Measurements from ENCODE around the gene CCR4.
"Not testable (repeated sequence)": the region's sequence is repeated elsewhere in the genome, so short reads cannot be mapped to it uniquely, and the experiment has no call there.

Gene CCR4

GRCh38 chr3:32952369-32953077 lies 1.1 kb downstream of the CCR4 start:
- DNase-seq = no peak

GRCh38 chr3:32954506-32954905 lies 3.1 kb downstream of the CCR4 start:
- DNase-seq = no peak

GRCh38 chr3:32956750-32957570 lies 5.5 kb downstream of the CCR4 start:
- no peak for DNase-seq

- DNase-seq = no peak
Observed at GRCh38 chr3:32958509-32958908, 7.1 kb downstream of the CCR4 start.

- no peak for DNase-seq
Observed at GRCh38 chr3:32959371-32959770, 7.9 kb downstream of the CCR4 start.

- no peak for DNase-seq
Observed at GRCh38 chr3:32960404-32961170, 9.1 kb downstream of the CCR4 start.

GRCh38 chr3:32961189-32961715 lies 9.8 kb downstream of the CCR4 start:
- DNase-seq = no peak

GRCh38 chr3:32963871-32964270 lies 12.4 kb downstream of the CCR4 start:
- peak; percentile 11 for DNase-seq

GRCh38 chr3:32964781-32965180 lies 13.3 kb downstream of the CCR4 start:
- not testable (repeated sequence) for DNase-seq

- DNase-seq = not testable (repeated sequence)
Observed at GRCh38 chr3:32965617-32966213, 14.3 kb downstream of the CCR4 start.

- DNase-seq = not testable (repeated sequence)
Observed at GRCh38 chr3:32966627-32967026, 15.2 kb downstream of the CCR4 start.

GRCh38 chr3:32968166-32968919 lies 16.9 kb downstream of the CCR4 start:
- DNase-seq = no peak

GRCh38 chr3:32968920-32969389 lies 17.5 kb downstream of the CCR4 start:
- DNase-seq = no peak

- no peak for DNase-seq
Observed at GRCh38 chr3:32969656-32970055, 18.2 kb downstream of the CCR4 start.

- peak; percentile 44 for DNase-seq
Observed at GRCh38 chr3:32971291-32971690, 19.8 kb downstream of the CCR4 start.

GRCh38 chr3:32972482-32973146 lies 21.2 kb downstream of the CCR4 start:
- no peak for DNase-seq

- DNase-seq = no peak
Observed at GRCh38 chr3:32973982-32974381, 22.5 kb downstream of the CCR4 start.

GRCh38 chr3:32975891-32976595 lies 24.6 kb downstream of the CCR4 start:
- DNase-seq = peak; percentile 68

GRCh38 chr3:32977861-32978260 lies 26.4 kb downstream of the CCR4 start:
- no peak for DNase-seq

GRCh38 chr3:32978331-32978730 lies 26.9 kb downstream of the CCR4 start:
- DNase-seq = peak; percentile 79

- no peak for DNase-seq
Observed at GRCh38 chr3:32983124-32983523, 31.7 kb downstream of the CCR4 start.

All from inflammatory macrophage treated with lipopolysaccharide for 4 hours (primary cell).